GM19452 (cell line): ENCODE measurements around the gene STK10.

Source experiments
- ATAC-seq: cut with Tn5 transposase; IDR thresholded peaks from one replicate; pipeline ENCODE4 v1.9.1; 2021; ENCODE audit not compliant: unreplicated experiment

The STK10 gene

DNA sequence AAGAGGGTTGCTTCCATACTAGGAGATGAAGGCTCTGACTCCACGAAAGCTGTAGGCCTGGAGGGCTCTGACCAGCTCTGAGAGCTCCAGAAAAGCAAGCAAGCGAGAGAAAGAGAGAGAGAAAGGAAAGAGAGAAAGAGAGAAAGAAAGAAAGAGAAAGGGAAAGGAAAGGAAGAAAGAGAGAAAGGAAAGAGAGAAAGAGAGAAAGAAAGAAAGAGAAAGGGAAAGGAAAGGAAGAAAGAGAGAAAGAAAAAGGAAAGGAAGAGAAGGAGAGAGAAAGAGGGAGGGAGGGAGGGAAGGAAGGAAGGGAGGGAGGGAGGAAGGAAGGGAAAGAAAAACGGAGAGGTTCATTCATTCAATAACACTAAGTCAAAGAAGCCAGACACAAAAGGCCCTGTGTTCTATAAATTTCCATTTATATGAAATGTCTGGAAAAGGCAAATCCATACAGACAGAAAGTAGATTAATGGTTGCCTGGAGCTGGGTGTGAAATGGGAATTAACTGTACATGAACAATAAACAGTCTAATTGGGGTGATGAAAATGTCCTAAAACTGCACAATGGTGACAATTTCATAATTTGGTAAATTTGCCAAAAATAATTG lies 1.8 kb upstream of the STK10 start:
- ATAC-seq = no peak

DNA sequence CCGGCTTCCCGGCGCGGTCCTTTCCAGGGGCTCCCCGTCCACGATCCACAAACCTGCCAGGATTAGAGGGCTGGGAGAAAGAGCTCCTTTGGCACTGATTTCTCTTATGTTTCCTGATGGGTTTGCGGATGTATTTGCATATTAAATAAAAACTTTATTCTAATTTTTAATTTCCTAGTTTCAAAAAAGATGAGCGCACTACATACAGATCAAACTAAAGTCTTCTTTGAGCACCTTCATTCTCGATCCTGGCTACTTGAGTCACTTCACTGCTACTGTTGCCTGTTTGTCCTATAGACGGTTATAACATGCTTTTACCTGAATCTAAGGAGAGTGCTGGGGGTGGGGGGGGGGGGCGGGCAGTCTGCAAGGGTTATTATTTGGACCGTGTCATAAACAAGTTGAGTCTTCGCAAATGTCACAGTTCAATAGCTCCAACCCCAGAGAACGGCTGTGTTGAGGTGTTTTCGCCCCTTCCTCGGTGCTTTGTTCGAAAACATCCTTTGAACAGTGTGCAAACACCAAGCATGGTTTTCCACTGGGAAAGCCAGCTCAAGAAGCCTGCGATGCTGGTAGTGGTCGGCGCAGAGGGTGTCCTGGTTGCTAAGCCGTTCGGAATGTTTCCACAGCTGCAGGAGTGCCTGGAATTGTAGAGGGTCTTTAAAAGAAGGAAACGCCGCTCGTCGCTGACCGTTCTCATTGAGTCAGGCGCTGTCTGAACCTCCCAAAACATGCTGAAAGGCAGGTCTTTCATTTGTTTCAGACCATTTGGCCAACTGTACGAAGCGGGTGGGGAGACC lies 1.1 kb upstream of the STK10 start:
- no peak for ATAC-seq

- ATAC-seq = peak; percentile 18
Measured at GRCh38 chr5:172187118-172188032, 649 bp downstream of the STK10 start.

DNA sequence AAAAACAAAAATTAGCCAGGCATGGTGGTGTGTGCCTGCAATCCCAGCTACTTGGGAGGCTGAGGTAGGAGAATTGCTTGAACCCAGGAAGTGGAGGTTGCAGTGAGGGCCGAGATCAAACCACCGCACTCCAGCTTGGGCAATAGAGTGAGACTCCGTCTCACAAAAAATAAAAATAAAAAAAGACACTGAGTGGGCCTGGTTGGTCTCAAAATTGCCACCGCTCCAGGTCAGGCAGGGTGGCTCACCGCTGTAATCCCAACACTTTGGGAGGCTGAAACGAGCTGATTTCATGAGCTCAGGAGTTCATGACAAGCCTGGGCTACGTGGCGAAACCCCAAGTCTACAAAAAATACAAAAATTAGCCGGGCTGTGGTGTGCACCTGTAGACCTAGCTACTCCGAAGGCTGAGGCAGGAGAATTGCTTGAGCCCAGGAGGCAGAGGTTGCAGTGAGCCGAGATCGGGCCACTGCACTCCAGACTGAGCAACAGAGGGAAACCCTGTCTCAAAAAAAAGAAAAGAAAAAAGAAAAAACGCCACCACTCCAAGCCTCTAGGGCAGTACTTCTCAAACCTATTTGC lies 1.8 kb downstream of the STK10 start:
- no peak for ATAC-seq

GRCh38 chr5:172185096-172185461 lies 2.9 kb downstream of the STK10 start:
- no peak for ATAC-seq

DNA sequence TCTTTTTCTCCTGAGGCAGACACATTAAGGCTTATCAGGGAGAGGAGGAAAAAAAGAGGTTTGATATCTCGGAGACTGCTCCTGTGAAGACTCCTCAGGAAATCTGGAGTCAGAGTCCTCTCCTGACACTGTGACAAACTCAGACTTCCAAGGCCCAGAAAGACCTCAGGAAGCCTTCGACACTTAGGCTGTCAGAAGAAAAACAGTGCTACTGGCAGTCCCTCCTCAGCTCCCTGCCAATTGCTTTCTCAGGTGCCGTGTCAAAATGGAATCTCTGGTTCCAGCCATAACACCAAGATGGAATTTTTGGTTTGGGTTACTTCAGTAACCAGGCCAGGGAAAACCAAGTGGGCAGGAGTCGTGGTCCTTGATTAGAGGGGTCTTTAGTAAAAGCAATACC lies 4.1 kb downstream of the STK10 start:
- no peak for ATAC-seq

GRCh38 chr5:172182291-172182690 lies 5.7 kb downstream of the STK10 start:
- ATAC-seq = no peak

GRCh38 chr5:172180936-172181335 lies 7.1 kb downstream of the STK10 start:
- ATAC-seq = no peak

- peak; percentile 26 for ATAC-seq
Measured at GRCh38 chr5:172178991-172179989, 8.7 kb downstream of the STK10 start.

DNA sequence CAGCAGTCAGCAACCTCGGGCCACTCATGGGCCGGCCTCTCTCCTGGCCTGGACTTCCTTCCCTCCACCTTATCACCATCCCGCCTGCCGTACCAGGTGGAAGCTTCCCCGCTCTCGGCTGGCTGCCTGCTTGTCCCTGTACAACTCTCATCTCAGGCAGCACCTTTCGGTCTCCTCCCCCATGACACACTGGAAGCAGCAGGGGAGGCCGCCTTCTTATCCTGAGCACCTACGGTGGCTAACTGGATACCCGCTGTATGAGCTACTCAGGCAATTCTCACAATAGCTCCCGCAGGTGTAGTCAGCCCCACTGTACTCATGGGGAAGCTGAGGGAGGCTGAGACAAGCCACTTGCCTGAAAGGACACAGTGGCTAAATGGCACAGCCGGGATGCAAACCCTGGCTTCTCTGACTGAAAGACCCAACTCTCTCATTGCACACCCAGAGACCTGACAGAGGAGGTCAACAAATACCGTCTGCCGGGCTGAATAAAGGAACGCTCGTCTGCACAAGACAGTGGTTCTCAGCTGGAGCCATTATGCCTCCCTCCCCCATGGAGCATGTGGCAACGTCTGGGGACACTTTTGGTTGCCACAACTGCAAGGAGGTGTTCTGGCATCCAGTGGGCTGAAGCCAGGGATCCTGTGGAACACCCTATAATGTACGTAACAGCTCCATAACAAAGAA lies 9.6 kb downstream of the STK10 start:
- ATAC-seq = no peak

DNA sequence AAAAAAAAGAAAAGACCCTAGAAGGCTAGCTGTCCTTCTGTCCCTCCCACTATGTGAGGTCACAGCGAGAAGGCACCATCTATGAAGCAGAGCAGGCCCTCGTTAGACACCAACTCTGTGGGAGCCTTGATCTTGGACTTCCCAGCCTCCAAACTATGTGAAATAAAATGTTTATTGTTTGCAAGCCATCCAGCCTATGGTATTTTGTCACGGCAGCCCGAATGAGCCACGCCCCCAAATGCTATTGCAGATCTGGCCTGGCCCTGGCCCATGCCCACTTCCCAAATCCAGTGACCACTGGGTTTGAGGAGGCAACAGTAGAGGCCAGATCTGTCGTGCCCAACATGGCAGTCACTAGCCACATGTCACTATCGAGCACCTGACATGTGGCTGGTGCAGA lies 10.8 kb downstream of the STK10 start:
- no peak for ATAC-seq

DNA sequence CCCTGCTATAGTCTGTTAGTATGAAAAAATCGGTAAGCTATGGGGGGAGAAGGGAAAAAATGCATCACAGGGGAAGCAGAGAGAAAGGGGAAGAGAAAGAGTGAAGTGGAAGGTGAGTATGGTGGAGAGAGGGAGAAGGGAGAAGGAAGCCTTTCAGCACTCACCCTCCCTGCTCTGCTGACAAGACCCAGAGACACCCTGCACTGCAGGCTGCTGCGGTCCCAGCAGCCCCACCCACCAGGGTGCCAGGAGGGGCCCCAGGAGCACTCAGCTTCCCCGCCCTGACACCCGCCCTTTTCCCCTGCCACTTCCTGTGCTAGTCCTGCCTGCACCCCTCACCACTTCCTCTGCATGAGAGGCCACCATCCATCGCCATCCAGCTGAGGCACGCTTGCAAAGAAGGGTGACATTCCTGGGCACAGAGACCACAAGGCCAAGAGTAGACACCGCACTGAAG lies 12.7 kb downstream of the STK10 start:
- ATAC-seq = peak; percentile 60

DNA sequence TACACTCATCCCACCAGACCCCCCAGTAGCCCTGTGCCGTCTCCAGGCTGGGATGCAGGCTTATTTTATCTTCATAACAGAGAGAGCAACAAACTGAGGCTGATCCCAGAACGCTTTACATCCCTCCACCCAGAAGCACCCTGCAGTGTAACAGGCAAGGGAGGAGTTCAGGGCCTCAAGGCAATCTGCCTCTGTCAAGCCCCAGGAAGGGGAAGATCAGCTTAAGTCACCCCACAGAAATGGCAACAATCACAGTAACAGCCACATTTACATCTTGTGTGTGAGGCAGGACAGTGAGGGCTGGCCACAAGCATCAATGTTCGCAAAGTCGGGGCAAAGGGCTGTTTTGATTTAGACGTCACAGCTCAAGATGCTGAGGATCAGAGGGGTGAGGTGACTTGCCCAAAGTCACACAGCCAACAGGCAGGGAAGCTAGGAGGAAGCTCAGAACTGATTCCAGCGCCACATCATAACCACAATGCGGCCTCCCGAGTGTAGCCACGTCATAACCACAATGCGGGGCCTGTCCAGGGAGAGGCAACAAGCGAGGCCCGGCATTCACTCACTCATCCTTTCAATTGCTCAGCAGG lies 14.4 kb downstream of the STK10 start:
- no peak for ATAC-seq

DNA sequence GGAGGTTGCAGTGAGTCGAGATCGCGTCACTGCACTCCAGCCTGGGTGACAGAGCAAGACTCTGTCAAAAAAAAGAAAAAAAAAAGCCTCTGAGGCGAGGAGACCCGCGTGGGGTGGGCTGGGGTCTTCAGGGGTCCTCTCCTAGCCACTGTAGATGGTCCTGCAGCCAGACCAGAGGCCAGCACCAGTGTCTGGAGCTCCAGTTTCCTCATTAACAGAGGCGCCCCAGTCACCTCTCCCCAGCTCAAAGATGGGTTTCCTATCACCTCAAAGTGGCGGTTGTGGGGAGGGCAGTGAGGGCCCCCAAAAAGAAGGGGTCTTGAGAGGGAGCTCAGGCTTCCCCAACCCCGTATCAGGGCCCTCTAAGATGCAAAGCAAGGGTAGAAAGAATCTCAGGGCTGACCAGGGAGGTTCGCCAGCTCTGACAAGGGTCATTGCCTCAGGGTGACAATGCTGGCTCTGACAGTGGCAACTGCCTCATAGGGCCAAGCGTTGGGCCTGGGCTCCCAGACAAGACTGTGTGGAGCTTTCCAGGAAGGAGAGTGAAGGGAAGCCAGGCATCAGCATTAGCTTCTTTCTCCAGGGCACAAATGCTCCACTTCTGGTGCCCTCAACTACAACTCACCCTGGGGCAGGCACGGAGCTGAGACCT lies 15.0 kb downstream of the STK10 start:
- ATAC-seq = no peak

DNA sequence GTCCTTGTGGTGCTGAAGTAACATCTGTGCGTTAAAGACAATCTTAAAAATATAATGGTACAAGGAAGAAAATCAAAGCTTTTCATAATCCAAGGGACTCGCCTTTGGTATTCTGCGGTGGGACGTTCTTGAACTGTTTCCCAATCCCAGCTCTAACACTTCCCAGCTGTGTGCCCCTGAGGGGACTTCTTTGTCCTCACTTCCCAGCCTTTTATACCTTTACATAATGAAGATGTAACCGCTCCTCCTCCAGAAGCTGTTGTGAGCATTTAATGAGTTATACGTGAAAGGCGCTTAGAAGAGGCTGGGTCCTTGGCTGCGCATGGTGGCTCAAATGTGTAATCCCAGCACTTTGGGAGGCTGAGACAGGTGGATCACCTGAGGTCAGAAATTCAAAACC lies 16.9 kb downstream of the STK10 start:
- no peak for ATAC-seq

GRCh38 chr5:172170251-172170701 lies 17.7 kb downstream of the STK10 start:
- ATAC-seq = no peak

GRCh38 chr5:172169216-172169615 lies 18.8 kb downstream of the STK10 start:
- no peak for ATAC-seq

GRCh38 chr5:172168311-172168710 lies 19.7 kb downstream of the STK10 start:
- no peak for ATAC-seq

DNA sequence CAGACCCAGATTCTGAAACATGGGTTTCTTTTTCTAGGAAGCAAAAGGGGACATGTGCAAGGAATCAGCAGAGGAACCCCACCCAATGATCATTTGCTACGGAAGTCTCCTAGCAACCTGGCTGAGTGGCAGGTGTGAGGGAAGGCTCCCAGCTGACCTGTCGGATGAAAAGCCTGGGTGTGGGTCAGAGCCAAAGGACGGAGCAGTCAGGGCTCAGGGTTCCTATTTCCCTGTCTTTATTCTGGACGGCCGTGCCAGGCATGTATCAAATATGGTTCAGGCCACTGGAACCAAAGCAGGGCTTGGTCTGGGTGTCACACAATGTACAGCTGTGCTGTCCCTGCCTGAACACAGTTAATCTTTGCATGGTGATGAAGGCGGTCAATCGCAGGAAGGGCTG lies 20.1 kb downstream of the STK10 start:
- no peak for ATAC-seq
